Erythroblast (primary cell): Measurements from ENCODE around the gene DTWD2.

Experiments
- DNase-seq, 2 experiments: peaks; one replicate each; lab custom pipeline; 2025; lab: John Stamatoyannopoulos, UW
- GATA1 ChIP-seq: IDR thresholded peaks from 2 replicates; pipeline ENCODE4 v1.6.1; 2011; ENCODE audit warnings: low read depth, mild to moderate bottlenecking, control low read depth, low read length, moderate library complexity
- POLR2A ChIP-seq: IDR thresholded peaks from 2 replicates; pipeline ENCODE4 v1.6.1; 2011; ENCODE audit warnings: mild to moderate bottlenecking, low read length

The DTWD2 gene

GRCh38 chr5:118987988-118988865 lies at the start of gene DTWD2:
Gene DTWD2, minus strand, starts transcription at chr5:118988547. Its CDS starts 36 bp downstream, at chr5:118988511.
- TF ChIP-seq GATA1 (no peak), POLR2A (peak; percentile 46)
- DNase-seq, result peak; percentile 94

- DNase-seq, result no peak
- no peak for TF ChIP-seq GATA1
- TF ChIP-seq POLR2A, result no peak
Measured at GRCh38 chr5:119037496-119038215, 49.3 kb upstream of the DTWD2 start.

DNA sequence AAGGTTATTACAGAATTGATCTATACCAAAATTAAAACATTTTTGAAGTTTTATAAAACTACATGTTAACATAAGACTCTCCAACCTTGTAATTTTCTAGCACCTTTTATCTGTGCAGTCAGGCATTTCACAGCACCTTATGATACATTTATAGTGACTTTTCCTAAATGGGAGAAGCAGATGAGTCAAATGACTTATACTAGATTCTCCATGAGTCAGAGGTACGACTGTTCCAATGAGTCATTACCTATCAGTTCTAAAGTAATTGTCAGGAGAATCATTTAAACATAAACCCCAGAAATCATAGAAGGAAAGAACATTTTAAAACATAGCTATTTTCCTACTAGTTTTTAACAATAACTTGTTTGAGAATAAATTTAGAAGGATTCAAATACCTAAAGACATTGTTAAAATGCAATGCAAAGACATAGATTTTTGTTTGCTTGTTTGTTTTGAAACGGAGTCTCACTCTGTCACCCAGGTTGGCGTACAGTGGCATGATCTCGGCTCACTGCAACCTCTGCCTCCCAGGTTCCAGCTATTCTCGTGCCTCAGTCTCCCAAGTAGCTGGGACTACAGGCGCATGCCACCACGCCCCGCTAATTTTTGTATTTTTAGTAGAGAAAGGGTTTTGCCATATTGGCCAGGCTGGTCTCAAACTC lies 47.9 kb upstream of the DTWD2 start:
- TF ChIP-seq POLR2A, result no peak
- TF ChIP-seq GATA1, result no peak
- peak in 1 of 2 experiments; percentile 11 for DNase-seq

DNA sequence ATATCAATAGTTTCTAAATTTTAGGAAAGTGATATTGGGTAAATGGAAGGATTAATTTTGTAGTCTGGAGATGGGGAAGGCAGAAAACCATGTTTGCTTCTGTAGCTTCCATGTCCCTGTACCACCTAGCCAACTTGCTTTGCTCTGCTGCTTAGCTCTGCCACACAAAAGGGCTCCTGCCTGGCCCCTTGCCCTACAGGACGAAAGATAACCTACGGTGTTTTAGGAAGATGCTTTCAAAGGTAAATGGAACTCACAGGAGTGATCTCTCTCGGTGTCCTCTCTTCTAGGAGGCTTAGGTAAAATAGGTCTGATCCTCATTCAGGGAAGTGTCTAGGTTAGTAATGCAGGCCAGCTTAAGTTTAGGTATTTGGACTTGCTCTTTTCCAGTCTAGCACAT lies 44.8 kb upstream of the DTWD2 start:
- DNase-seq, result no peak
- TF ChIP-seq POLR2A, result no peak
- no peak for TF ChIP-seq GATA1

DNA sequence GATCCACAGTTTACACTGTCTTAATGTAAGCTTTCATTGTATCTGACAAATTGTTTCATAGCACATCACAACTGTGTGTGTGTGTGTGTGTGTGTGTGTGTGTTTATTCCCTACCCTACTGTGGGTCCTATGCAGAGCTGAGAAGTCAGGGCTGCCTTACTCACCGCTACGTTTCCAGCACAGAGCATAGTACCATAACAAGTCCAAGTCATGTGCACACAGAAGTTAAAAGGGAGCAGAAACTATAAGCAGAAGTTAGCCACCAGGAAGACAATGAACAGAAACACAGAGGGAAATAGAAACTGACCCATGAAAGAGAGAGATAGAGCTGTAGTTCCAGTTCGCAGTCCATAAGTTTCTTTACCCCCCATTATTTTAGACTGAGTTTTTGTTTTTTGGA lies 44.3 kb upstream of the DTWD2 start:
- no peak for DNase-seq
- no peak for TF ChIP-seq POLR2A

DNA sequence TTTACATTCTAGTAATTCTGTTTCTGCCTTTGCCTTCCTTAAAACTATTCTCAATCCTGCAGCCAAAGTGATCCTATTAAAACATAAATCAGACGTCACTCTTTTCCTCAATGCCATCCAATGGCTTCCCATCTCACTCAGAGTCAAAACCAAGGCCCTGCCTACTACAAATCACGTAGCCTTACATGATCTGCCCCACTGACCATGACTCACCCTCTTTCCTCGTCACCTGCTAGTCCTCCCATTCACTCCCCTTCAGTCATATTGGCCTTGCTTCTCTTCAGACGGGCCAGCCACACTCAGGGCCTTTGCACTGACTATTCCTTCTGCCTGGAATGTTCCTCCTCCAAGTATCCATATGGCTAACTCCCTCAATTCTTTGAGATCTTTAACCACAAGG lies 43.6 kb upstream of the DTWD2 start:
- TF ChIP-seq GATA1 (no peak), POLR2A (no peak)
- peak in 1 of 2 experiments; percentile 5 for DNase-seq

DNA sequence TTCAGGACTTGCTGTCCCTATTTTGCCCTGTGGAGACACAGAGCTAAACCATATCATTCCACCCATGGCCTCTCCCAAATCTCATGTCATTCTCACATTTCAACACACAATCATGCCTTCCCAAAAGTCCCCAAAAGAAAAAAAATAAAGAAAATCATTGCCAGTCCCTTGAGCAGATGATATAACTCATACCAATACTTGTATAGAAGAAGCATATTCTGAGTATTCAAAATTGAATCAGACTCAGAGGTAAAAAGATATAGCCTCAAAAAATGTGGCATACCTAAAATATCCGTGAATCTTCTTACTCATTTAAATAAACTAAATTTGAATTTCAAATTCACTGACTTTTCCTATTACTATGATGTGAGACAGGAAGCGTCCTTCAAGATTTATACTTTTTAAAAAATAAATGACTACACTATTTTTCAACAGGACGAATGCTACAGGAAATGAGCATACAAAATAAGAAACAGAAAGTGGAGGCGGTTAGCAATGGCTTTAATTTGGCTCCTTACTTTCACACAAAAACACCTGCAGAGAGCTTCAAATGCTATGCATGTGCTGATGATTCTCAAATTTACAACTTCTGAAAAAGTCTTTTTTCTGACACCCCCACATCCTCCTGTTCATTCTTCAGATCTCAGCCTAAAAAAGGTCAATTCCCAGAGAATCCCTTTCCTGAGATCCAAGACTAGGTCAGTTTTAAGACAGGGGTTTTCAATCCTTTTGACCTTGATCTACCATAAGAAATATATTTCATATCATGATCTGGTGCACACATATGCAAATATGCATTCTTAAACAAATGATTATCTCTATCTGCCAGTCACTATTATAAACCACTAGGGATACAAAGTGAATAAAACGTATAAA lies 42.9 kb upstream of the DTWD2 start:
- no peak for TF ChIP-seq GATA1
- no peak for TF ChIP-seq POLR2A
- no peak for DNase-seq

DNA sequence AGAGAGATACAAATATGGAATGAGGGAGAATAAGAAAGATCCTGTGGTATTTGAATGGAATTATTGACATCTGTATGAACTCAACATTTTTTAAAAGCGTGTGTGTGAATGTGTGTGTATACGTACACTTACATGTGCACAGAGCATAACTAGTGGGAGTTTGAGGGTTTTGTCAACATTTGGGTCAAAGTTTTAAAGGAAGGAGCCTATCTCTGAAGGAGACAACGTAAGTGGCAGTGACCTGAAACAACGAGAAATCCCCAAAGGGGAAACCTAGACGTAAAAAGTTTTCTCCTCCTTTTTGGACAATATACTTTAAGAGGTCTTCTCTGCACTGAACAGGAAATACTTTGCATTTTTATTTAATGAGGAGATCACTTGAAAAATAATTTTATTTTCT lies 40.2 kb upstream of the DTWD2 start:
- no peak for DNase-seq

GRCh38 chr5:119022773-119023172 lies 34.4 kb upstream of the DTWD2 start:
- DNase-seq, result no peak
- TF ChIP-seq POLR2A, result no peak
- no peak for TF ChIP-seq GATA1

More for the DNA sequence above, 40.2 kb upstream of the DTWD2 start:
- TF ChIP-seq GATA1 (no peak), POLR2A (no peak)

GRCh38 chr5:119022017-119022745 lies 33.8 kb upstream of the DTWD2 start:
- DNase-seq, result peak; percentile 40 to 46
- TF ChIP-seq POLR2A (no peak), GATA1 (no peak)

DNA sequence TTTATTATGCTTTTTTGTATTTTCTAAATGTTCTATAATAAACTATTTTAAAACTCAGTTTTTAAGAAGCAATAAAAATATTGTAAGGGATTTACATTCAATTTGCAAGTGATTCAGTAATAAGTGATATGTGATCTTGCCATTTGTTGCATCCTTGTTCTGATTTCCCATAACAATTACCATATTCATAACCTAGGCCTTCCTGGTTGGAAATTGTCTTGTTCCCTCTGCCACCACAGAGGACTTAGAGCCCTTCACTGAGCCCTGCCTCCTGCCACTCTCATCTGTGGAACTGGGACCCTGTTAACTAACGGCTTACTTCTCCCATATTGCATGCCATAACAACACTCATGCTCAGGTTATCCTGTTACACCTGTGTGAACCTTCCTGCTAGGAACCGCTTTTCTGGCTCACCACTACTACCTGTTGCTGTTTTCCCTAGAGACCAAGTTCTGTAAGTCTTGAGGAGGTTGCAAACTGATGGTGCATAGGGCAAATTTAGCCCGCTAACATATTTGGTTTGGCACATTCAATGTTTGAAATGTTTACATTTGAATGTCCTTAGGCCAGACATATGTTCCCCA lies 32.9 kb upstream of the DTWD2 start:
- DNase-seq, result no peak
- TF ChIP-seq GATA1 (no peak), POLR2A (no peak)

DNA sequence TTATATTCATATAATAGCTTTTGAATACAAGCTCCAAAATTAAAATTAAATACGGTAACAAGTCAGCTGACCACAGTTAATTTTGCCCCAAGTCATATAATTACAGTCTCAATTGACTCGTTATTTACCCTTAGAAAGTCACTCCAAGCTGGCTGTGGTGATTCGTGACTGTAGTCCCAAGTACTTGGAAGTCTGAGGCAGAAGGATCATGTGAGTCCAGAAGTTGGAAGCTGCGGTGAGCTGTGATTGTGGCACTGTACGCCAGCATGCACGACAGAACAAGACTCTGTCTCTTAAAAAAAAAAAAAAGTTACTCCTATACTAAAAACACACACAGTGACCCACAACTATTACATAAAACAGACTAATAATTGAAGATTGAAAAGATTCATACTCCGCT lies 31.6 kb upstream of the DTWD2 start:
- DNase-seq, result no peak
- TF ChIP-seq GATA1, result no peak
- TF ChIP-seq POLR2A, result no peak
